Measurements from ENCODE around the gene PLEKHG4.

Gene PLEKHG4

DNA sequence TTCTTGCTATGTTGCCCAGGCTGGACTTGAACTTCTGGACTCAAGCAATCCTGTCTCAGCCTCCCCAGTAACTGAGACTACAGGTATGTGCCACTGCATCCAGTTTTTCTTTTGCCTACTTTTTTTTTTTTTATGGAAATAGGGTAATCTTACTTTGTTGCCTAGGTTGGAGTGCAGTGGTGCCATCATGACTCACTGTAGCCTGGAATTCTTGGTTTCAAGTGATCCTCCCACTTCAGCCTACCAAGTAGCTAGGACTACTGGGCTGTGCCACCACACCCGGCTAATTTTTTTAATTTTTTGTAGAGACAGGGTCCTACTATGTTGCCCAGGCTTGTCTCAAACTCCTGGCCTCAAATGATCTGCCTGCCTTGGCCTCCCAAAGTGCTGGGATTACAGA, 57.3 kb downstream of the PLEKHG4 start:
- no peak for DNase-seq (ENCODE audit: low spot score)
